EL (cell line): Measurements from ENCODE around the gene SPOCD1.

Experiments used
- DNase-seq: peaks from one replicate; pipeline ENCODE4 v3.0.0-alpha.2; 2016

Gene SPOCD1

GRCh38 chr1:31799196-31799894, 16.5 kb downstream of the SPOCD1 start:
- DNase-seq: no peak

GRCh38 chr1:31798433-31799195, 17.2 kb downstream of the SPOCD1 start:
- DNase-seq: peak; percentile 95

DNA sequence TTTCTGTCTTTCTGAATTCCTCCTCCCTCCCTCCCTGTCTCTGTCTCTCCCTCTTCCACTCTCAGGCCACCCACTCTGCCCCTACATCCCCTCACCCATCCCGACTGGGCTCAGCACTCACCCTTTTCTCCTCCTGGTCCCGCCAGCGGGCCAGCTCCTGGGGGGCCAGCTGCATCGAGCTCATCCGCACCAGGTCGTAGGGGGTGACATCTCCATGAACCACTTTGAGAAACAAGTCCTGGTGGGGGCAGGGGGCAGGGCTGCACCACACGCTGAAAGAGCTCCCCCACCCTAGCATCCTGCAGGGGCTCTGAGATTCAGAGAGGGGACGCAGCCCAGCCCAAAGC, 17.8 kb downstream of the SPOCD1 start:
- DNase-seq: no peak

DNA sequence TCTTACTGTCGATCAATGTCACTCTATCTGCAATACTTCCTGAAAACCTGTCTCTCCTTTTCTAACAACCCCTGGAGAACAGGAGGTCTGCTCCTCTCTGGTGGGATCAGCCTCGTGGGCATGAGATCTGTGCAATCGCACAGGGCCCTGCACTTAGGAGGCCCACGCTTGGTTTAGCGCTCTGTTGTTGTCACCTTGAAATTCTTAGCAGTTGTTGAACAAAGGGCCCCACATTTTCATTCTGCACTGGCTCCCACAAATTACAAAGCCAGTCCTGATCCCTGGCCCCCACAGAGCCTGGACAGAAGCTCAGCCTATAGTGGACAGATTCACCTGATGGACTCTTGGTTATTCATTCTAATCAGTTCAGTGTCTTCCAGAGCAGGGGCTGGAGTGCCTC, 18.6 kb downstream of the SPOCD1 start:
- no peak for DNase-seq

GRCh38 chr1:31796707-31797106, 19.1 kb downstream of the SPOCD1 start:
- no peak for DNase-seq

DNA sequence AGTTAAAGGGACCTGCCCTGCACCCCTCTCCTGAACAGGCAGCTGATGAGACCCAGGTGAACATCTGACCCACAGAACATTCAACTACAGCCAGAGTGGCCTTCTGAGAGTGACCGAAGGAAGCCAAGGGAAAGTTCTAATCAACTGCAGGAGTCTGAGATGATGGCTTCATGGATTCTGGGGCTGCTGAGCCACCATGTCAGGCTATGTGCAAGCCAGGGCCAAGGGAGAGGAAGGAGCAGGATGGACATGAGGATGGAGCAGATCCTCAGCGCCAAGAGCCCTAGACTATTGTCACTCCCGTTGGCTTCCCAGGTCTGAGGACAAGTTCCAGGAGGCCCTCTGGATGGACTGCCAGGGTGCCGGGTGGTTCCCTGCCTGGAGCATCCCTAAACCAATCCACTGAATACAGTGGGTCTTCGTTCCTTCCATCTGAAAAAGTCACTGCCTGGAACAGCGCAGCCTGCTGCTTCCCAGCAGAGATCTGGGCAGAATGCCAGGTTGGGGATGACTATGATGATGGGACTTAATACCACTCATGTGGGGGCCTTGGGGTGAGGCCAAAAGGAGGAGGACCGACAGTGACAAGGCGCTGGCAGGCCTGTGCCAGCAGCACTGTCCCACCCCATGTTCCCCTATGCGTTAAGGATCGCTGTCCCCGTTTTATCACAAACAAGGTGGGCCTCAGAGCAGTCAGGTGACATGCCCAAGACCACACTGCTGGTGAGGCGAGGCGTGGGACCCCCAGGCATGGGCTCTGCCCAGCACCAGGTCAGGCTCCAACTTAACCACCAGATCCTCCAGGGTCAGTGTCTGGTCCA, 19.8 kb downstream of the SPOCD1 start:
- peak; percentile 85 for DNase-seq

DNA sequence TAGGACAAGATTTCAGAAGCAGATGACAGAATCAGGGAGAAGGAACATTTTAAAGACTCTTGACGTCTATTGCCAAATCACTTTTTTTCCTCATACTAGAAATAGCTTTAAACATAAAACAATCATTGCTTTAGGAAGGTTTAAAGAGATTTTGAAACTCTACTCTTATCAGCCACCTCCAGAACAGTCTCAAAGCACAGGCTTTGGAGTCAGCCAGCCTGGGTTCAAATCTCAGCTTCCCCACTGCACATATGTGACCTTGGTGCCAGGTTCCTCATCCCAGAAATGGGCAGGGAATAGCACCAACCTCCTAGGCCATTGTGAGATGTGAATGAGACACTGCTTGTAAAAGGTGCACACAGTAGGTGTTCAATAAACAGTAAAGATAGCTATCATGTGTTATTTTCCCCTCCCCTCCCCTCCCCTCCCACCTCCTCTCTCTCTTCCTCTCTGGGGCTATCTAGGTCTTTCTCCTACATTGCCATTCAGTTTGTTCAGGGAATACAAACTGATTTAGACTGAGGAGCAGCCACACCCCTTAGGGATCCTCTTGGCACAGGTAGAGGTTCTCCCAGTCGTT, 20.6 kb downstream of the SPOCD1 start:
- DNase-seq: no peak

GRCh38 chr1:31793586-31794285, 22.1 kb downstream of the SPOCD1 start:
- DNase-seq: no peak

DNA sequence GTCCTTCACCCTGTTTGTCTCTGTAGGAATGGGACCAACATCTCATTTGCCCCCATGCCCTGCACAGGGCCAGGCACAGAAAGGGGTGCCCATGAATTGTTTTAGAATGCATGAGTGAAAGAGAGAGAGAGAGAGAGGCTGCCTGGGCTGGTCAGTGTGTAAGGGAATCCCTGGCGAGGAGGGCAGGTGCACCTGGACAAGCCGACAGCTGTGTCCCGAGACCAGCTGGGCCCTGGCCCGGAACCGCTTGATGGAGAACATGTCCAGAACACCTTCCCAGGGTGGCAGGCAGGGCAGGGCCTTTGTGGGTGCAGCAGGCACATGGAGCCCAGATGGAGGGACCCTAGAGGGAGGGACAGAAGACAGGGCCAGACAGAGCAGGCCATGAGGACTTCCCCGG, 22.7 kb downstream of the SPOCD1 start:
- DNase-seq: no peak

- no peak for DNase-seq
Measured at GRCh38 chr1:31792541-31792940, 23.3 kb downstream of the SPOCD1 start.

DNA sequence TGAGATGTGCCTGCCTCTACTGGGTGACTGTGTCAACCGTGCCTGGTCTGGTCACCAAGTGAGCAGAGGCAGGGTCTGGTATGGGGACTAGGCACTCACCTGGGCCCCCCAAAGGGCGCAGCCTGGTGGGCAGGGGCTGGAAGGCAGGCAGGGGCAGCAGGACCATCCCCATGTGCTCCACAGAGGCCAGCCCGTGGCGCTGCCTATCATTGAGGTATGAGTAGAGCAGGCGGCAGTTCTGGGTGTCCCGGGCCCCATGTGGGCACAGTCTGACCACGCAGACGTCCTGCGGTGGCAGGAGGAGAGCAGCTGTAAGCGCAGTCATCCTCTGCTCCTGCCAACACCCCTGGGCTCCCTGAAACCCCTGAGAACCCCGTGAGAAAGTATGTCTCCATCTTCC, 23.7 kb downstream of the SPOCD1 start:
- no peak for DNase-seq

GRCh38 chr1:31791131-31791858, 24.5 kb downstream of the SPOCD1 start:
- DNase-seq: no peak

- no peak for DNase-seq
Measured at GRCh38 chr1:31790641-31791091, 25.2 kb downstream of the SPOCD1 start.

- no peak for DNase-seq
Measured at GRCh38 chr1:31790140-31790539, 25.7 kb downstream of the SPOCD1 start.

- DNase-seq: peak; percentile 90
Measured at GRCh38 chr1:31789259-31790065, 26.4 kb downstream of the SPOCD1 start.

- DNase-seq: peak; percentile 73
Measured at GRCh38 chr1:31788825-31789256, 27.0 kb downstream of the SPOCD1 start.

DNA sequence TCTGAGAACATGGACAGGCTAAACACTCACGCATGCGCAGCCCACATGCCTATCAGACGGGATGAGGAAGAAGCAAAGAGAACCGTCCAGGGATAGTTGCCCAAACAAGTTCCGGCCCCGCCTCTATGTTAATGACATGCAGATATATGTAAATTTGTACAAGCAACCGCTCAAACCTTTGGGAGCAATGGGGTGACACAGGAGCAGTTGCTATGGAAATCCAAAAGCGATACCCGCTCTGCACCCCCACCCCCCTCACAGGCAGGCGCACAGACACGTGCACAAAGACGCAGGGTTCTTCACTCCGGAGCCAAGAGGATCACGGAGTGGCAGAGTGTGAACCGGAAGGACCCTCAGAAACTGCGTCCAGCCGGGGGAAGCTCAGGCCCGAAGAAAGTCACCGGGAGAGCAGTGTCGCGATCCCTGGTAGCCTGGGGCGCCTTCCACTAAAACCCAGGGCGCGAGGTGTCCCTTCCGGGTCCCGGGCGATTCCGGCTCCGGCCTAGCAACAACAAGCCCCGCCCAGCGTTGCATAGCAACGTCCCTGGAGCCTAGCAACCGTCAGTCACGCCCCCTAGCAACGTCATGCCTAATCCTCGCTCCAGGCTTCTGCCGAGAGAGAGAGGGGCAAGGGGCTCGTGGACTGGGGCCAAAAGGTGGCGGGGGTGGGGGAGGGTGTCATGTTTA, 27.5 kb downstream of the SPOCD1 start:
- DNase-seq: peak; percentile 91

GRCh38 chr1:31787786-31788137, 28.1 kb downstream of the SPOCD1 start:
- no peak for DNase-seq

- no peak for DNase-seq
Measured at GRCh38 chr1:31787261-31787660, 28.6 kb downstream of the SPOCD1 start.

DNA sequence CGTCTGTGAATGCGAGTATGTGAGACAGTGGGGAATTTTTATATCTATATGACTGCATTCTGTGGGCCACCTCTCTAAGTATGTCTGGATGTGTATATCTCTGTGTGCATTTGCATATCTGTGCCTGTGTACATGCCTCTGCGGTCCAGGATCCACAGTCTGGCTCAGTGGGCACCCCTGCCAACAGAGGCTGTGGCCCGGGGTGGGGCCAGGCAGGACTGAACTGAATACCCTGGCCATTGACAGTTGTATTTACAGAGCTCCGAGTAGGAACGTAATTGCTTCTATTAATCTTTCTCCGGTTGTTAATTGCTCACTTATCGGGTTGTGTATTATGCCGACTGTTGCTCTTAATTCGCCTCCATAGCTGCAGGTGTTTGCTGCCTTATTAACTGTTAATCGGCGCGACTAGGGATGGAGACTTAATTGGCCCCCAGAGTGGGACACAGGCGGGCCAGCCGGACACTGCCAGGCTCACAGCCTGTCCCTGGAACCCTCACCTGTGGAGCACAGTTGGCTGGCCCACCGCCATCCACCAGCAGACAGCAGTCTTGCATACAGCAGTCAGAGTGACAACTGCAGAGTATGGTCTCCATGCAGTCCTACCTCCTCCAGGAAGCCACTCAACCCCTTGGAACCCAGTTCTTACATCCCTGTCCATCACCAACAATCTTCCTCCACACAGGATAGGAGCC, 29.3 kb downstream of the SPOCD1 start:
- no peak for DNase-seq
